GM12801 (cell line): ENCODE results near the gene C2orf72.

ENCODE experiments used
- TF ChIP-seq, protein P1 (sequence below): IDR thresholded peaks from one replicate; pipeline ENCODE4 v1.5.1; 2011; ENCODE audit warnings: control low read depth; ENCODE audit not compliant: insufficient read length; ENCODE audit errors: extremely low read depth

Gene C2orf72

DNA sequence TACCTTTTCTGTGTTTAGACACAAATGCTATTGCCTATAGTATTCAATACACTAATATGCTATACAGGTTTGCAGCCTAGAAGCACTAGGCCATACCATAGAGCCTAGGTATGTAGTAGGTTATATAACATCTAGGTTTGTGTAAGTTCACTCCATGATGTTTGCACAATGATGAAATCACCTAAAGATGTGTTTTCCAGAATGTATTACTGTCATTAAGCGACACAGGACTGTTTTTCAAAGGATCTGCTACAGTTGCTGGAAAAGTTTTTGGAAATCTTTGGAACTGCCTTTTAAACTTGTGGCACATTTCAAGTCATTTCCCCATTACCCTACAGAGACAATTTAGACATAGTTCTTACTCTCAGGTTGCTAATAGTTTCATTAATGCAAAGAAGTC, 28.6 kb downstream of the C2orf72 start:
- TF ChIP-seq, protein P1, sequence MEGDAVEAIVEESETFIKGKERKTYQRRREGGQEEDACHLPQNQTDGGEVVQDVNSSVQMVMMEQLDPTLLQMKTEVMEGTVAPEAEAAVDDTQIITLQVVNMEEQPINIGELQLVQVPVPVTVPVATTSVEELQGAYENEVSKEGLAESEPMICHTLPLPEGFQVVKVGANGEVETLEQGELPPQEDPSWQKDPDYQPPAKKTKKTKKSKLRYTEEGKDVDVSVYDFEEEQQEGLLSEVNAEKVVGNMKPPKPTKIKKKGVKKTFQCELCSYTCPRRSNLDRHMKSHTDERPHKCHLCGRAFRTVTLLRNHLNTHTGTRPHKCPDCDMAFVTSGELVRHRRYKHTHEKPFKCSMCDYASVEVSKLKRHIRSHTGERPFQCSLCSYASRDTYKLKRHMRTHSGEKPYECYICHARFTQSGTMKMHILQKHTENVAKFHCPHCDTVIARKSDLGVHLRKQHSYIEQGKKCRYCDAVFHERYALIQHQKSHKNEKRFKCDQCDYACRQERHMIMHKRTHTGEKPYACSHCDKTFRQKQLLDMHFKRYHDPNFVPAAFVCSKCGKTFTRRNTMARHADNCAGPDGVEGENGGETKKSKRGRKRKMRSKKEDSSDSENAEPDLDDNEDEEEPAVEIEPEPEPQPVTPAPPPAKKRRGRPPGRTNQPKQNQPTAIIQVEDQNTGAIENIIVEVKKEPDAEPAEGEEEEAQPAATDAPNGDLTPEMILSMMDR, result no peak

- TF ChIP-seq, protein P1, result no peak
These were observed 31.4 kb downstream of the C2orf72 start for GRCh38 chr2:231068525-231069222.

GRCh38 chr2:231069379-231070054, 32.2 kb downstream of the C2orf72 start:
- TF ChIP-seq, protein P1, result no peak

- TF ChIP-seq, protein P1, result no peak
These were observed 47.2 kb downstream of the C2orf72 start for GRCh38 chr2:231084565-231084964.

- TF ChIP-seq, protein P1, result no peak
These were observed 51.4 kb downstream of the C2orf72 start for GRCh38 chr2:231088754-231089153.

GRCh38 chr2:231093933-231094332, 56.6 kb downstream of the C2orf72 start:
- TF ChIP-seq, protein P1, result no peak

GRCh38 chr2:231094736-231095346, 57.5 kb downstream of the C2orf72 start:
- TF ChIP-seq, protein P1, result no peak
